Caco-2 (cell line): Measurements from ENCODE around the gene NCK1. TPM values are rescaled to one million over a fixed set of nuclear protein-coding genes. Genes with fewer than 3 reads are reported as not detected.

ENCODE experiments used
- BruUV-seq: library from RNA; stranded (reverse); fragments of 400-500 nt; replicated peaks from 2 replicates; lab custom pipeline; 2021; lab: Mats Ljungman, UMichigan
- CTCF ChIA-PET: fragments of 300-600 bp; sonication (Branson Sonifier 250); formaldehyde crosslinking; loops from one replicate; lab custom pipeline; 2022; ENCODE audit warnings: antibody characterized with exemption; lab: Charles Lee
- POLR2A ChIA-PET: fragments of 300-600 bp; sonication (Branson Sonifier 250); formaldehyde crosslinking; loops from one replicate; lab custom pipeline; 2022; ENCODE audit warnings: antibody characterized with exemption; lab: Charles Lee
- DNase-seq, 2 experiments: peaks; one replicate each; pipeline versions ENCODE4 v3.0.0 to v3.0.0-alpha.2; 2020 to 2022
- H3K27me3 ChIP-seq: replicated peaks from 2 replicates; pipeline ENCODE4 v1.6.0; 2011; ENCODE audit warnings: low read length; ENCODE audit not compliant: control insufficient read depth, insufficient read depth
- H3K36me3 ChIP-seq: 2 replicates; pipeline ENCODE4 v1.5.1; 2011; ENCODE audit warnings: low read length; ENCODE audit not compliant: control insufficient read depth, insufficient read depth
- H3K4me1 ChIP-seq: fragments of 250-450 bp; sonication (Bioruptor Pico); 2 replicates; pipeline ENCODE4 v1.5.1; 2020; ENCODE audit warnings: mild to moderate bottlenecking
- H3K4me3 ChIP-seq: 2 replicates; pipeline ENCODE4 v1.5.1; 2011; ENCODE audit warnings: low read depth, mild to moderate bottlenecking, control low read depth, low read length
- H3K9me3 ChIP-seq: fragments of 250-450 bp; sonication (Bioruptor Pico); 2 replicates; pipeline ENCODE4 v1.5.1; 2020; ENCODE audit warnings: mild to moderate bottlenecking, moderate library complexity
- H3K27ac Mint-ChIP-seq: one replicate; pipeline ENCODE4 v1.8.0; 2022; ENCODE audit warnings: mixed read lengths; ENCODE audit not compliant: unreplicated experiment
- H3K27me3 Mint-ChIP-seq: one replicate; pipeline ENCODE4 v1.8.0; 2022; ENCODE audit warnings: mixed read lengths; ENCODE audit not compliant: insufficient read depth, unreplicated experiment
- H3K36me3 Mint-ChIP-seq: one replicate; pipeline ENCODE4 v1.8.0; 2022; ENCODE audit warnings: mild to moderate bottlenecking, mixed read lengths; ENCODE audit not compliant: insufficient read depth, unreplicated experiment
- H3K4me1 Mint-ChIP-seq: one replicate; pipeline ENCODE4 v1.8.0; 2022; ENCODE audit warnings: low read depth, mixed read lengths; ENCODE audit not compliant: unreplicated experiment
- H3K4me3 Mint-ChIP-seq: one replicate; pipeline ENCODE4 v1.8.0; 2022; ENCODE audit warnings: mild to moderate bottlenecking, moderate library complexity, mixed read lengths; ENCODE audit not compliant: unreplicated experiment
- H3K9me3 Mint-ChIP-seq: one replicate; pipeline ENCODE4 v1.8.0; 2022; ENCODE audit warnings: mixed read lengths; ENCODE audit not compliant: unreplicated experiment
- intact Hi-C: fragments of 100-400 bp; cut with micrococcal nuclease; formaldehyde crosslinking; loops from one replicate; pipeline ENCODE4 v1.10.0; 2022; ENCODE audit not compliant: unreplicated experiment
- total RNA-seq: library from RNA; stranded (reverse); gene quantifications from 2 replicates; pipeline ENCODE4 v1.2.3, GENCODE V29; 2022
- TF ChIP-seq, protein P1 (sequence below), 2 experiments: fragments of 200-600 bp in 1 of 2; IDR thresholded peaks; 1 replicate in 1 of 2; 2 replicates in 1 of 2; pipeline versions ENCODE4 v1.5.1 to v1.8.0; 2011 to 2022; ENCODE audit warnings: antibody characterized with exemption in 1 of 2, control low read depth in 1 of 2, inconsistent platforms in 1 of 2, low read depth in 1 of 2, low read length in 1 of 2, mild to moderate bottlenecking in 1 of 2, moderate library complexity in 1 of 2; ENCODE audit not compliant: insufficient read depth in 1 of 2, severe bottlenecking in 1 of 2, unreplicated experiment in 1 of 2

Gene NCK1
- total RNA-seq, 1 experiment from 2014 or later: 37.3 TPM

GRCh38 chr3:136957751-136958288 lies 95.8 kb downstream of the NCK1 start, which contains the start of gene IL20RB:
TSS of gene IL20RB (plus strand) at chr3:136957983. CDS start at chr3:136958114, 131 bp downstream.
- peak within 1 kb of the TSS; percentile 78 for H3K27ac Mint-ChIP-seq
- no TSS peak for BruUV-seq
- ChIA-PET POLR2A (no interaction called here), CTCF (no interaction called here)
- DNase-seq: peak in 1 of 2 experiments; percentile 24
- peaks cover 29% of the 10 kb centered on the region for H3K36me3 Mint-ChIP-seq
- Histone ChIP-seq H3K27me3 (no peaks in the 10 kb centered on the region), H3K36me3 (no peaks in the 10 kb centered on the region; the same call in 1 of the 2 replicates), H3K4me1 (peaks cover 55% of the 10 kb centered on the region), H3K4me3 (no peak within 1 kb of the TSS), H3K9me3 (no peaks in the 10 kb centered on the region)
- intact Hi-C loops: loop anchor here (10.0 kb wide), 1 partner anchor 203 kb away; the partner anchor contains the start of gene STAG1
- TF ChIP-seq, protein P1, sequence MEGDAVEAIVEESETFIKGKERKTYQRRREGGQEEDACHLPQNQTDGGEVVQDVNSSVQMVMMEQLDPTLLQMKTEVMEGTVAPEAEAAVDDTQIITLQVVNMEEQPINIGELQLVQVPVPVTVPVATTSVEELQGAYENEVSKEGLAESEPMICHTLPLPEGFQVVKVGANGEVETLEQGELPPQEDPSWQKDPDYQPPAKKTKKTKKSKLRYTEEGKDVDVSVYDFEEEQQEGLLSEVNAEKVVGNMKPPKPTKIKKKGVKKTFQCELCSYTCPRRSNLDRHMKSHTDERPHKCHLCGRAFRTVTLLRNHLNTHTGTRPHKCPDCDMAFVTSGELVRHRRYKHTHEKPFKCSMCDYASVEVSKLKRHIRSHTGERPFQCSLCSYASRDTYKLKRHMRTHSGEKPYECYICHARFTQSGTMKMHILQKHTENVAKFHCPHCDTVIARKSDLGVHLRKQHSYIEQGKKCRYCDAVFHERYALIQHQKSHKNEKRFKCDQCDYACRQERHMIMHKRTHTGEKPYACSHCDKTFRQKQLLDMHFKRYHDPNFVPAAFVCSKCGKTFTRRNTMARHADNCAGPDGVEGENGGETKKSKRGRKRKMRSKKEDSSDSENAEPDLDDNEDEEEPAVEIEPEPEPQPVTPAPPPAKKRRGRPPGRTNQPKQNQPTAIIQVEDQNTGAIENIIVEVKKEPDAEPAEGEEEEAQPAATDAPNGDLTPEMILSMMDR (IDR thresholded peaks at IDR 0.05; ENCODE audit: insufficient read depth in 1 of 2, low read depth in 1 of 2, low read length in 1 of 2, severe bottlenecking in 1 of 2, unreplicated experiment in 1 of 2): no peak
- H3K9me3 Mint-ChIP-seq: no peaks in the 10 kb centered on the region
- peak within 1 kb of the TSS; percentile 38 for H3K4me3 Mint-ChIP-seq
- peaks cover 49% of the 10 kb centered on the region for H3K4me1 Mint-ChIP-seq
- no peaks in the 10 kb centered on the region for H3K27me3 Mint-ChIP-seq

DNA sequence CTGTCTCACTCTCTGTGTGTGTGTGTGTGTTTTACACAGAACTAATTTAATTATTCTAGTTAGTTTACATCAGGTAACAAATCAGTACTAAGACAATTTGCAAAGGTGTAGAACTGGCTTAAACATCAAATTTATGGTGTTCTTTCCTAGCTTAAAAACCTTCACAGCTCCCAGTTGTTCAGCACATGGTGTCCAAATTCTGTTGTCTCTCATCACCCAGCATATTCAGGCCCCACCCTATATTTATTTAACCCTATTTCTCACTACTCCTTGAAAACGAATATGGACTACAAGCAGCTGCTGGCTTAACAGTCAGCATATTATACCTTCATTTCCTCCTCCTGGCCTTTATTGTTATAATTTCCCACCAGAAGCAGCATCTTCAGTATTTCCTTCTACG lies 96.9 kb downstream of the NCK1 start:
- Histone ChIP-seq H3K4me1 (peaks cover 53% of the 10 kb centered on the region), H3K9me3 (no peaks in the 10 kb centered on the region), H3K4me3 (no peak overlapping the region), H3K27me3 (no peaks in the 10 kb centered on the region), H3K36me3 (no peaks in the 10 kb centered on the region; the same call in 1 of the 2 replicates)
- ChIA-PET POLR2A (no interaction called here), CTCF (no interaction called here)
- H3K27me3 Mint-ChIP-seq: no peaks in the 10 kb centered on the region
- no peak overlapping the region for H3K27ac Mint-ChIP-seq
- H3K36me3 Mint-ChIP-seq: peaks cover 29% of the 10 kb centered on the region
- no TSS peak for BruUV-seq
- H3K4me3 Mint-ChIP-seq: no peak overlapping the region
- TF ChIP-seq, protein P1 (IDR thresholded peaks at IDR 0.05; ENCODE audit: insufficient read depth in 1 of 2, low read depth in 1 of 2, low read length in 1 of 2, severe bottlenecking in 1 of 2, unreplicated experiment in 1 of 2): no peak
- DNase-seq: no peak
- intact Hi-C loops: loop anchor here (10.0 kb wide), 1 partner anchor 204 kb away; the partner anchor contains the start of gene STAG1
- no peaks in the 10 kb centered on the region for H3K9me3 Mint-ChIP-seq
- peaks cover 49% of the 10 kb centered on the region for H3K4me1 Mint-ChIP-seq

- intact Hi-C loops: loop anchor here (10.0 kb wide), 1 partner anchor 205 kb away; the partner anchor contains the start of gene STAG1
- Histone ChIP-seq H3K27me3 (no peaks in the 10 kb centered on the region), H3K9me3 (no peaks in the 10 kb centered on the region), H3K4me3 (no peak overlapping the region), H3K36me3 (no peaks in the 10 kb centered on the region; the same call in 1 of the 2 replicates), H3K4me1 (peaks cover 46% of the 10 kb centered on the region)
- Mint-ChIP-seq H3K27me3 (no peaks in the 10 kb centered on the region), H3K4me1 (peaks cover 47% of the 10 kb centered on the region), H3K9me3 (no peaks in the 10 kb centered on the region), H3K27ac (no peak overlapping the region), H3K4me3 (no peak overlapping the region), H3K36me3 (peaks cover 29% of the 10 kb centered on the region)
- TF ChIP-seq, protein P1 (IDR thresholded peaks at IDR 0.05; ENCODE audit: insufficient read depth in 1 of 2, low read depth in 1 of 2, low read length in 1 of 2, severe bottlenecking in 1 of 2, unreplicated experiment in 1 of 2): no peak
- CTCF ChIA-PET: no interaction called here
- no TSS peak for BruUV-seq
- no peak for DNase-seq
- POLR2A ChIA-PET: no interaction called here
Observed at GRCh38 chr3:136959599-136959998, 97.6 kb downstream of the NCK1 start.
